H1 (cell line): Measurements from ENCODE around the gene UMPS. TPM values are rescaled to one million over a fixed set of nuclear protein-coding genes. Genes with fewer than 3 reads are reported as not detected.

Experiments used
- CTCF ChIA-PET: fragments of 300-600 bp; sonication (Branson Sonifier 250); formaldehyde crosslinking; loops from one replicate; lab custom pipeline; 2021; ENCODE audit not compliant: partially characterized antibody; lab: Charles Lee
- POLR2A ChIA-PET: fragments of 300-600 bp; sonication (Branson Sonifier 250); formaldehyde crosslinking; loops from one replicate; lab custom pipeline; 2021; ENCODE audit warnings: inconsistent platforms; ENCODE audit not compliant: partially characterized antibody; lab: Charles Lee
- DNase-seq, 2 experiments: peaks; one replicate each; pipeline versions ENCODE4 v3.0.0 to v3.0.0-alpha.2; 2010 to 2022; ENCODE audit warnings: low spot score in 2 of 2, low read depth in 1 of 2, mixed read lengths in 1 of 2
- FAIRE-seq: peaks from 2 replicates; lab custom pipeline; 2011; peaks lifted over from hg19 to GRCh38; lab: Jason Lieb, UNC
- H2AFZ ChIP-seq: 2 replicates; pipeline ENCODE4 v1.8.1; 2012; ENCODE audit warnings: low read length, inconsistent platforms
- H2AK5ac ChIP-seq: 2 replicates; pipeline ENCODE4 v1.6.1; 2013; ENCODE audit warnings: low read depth, low read length
- H2BK120ac ChIP-seq: replicated peaks from 2 replicates; pipeline ENCODE3; 2013; ENCODE audit warnings: low read depth, low read length, inconsistent platforms
- H2BK12ac ChIP-seq: 2 replicates; pipeline ENCODE4 v1.6.1; 2013; ENCODE audit warnings: low read depth, low read length
- H2BK15ac ChIP-seq: 2 replicates; pipeline ENCODE4 v1.6.1; 2013; ENCODE audit warnings: low read length
- H2BK20ac ChIP-seq: 2 replicates; pipeline ENCODE4 v1.6.1; 2013; ENCODE audit warnings: low read length
- H2BK5ac ChIP-seq: 2 replicates; pipeline ENCODE4 v1.6.1; 2013; ENCODE audit warnings: low read depth, low read length
- H3K14ac ChIP-seq: 2 replicates; pipeline ENCODE4 v1.6.1; 2013; ENCODE audit warnings: inconsistent platforms; ENCODE audit not compliant: insufficient read length
- H3K18ac ChIP-seq: 2 replicates; pipeline ENCODE4 v1.6.1; 2013; ENCODE audit warnings: low read length; ENCODE audit errors: extremely low read depth
- H3K23ac ChIP-seq: 2 replicates; pipeline ENCODE4 v1.6.1; 2013; ENCODE audit warnings: inconsistent platforms; ENCODE audit not compliant: insufficient read length
- H3K23me2 ChIP-seq: 2 replicates; pipeline ENCODE4 v1.6.1; 2013; ENCODE audit warnings: low read depth, low read length
- H3K27ac ChIP-seq: 2 replicates; pipeline ENCODE4 v1.6.1; 2011; ENCODE audit warnings: low read depth, low read length, inconsistent platforms
- H3K27me3 ChIP-seq, 4 experiments: replicated peaks in 1 of 4; 1 replicate in 1 of 4; 2 replicates in 3 of 4; pipeline versions ENCODE4 v1.6.1 to v1.8.1; 2011 to 2013; ENCODE audit warnings: low read length in 3 of 4, mild to moderate bottlenecking in 3 of 4, inconsistent platforms in 2 of 4, mixed read lengths in 2 of 4, moderate library complexity in 1 of 4; ENCODE audit not compliant: control insufficient read depth in 3 of 4, insufficient read depth in 3 of 4; ENCODE audit errors: extremely low read depth in 1 of 4
- H3K36me3 ChIP-seq, 4 experiments: 2 replicates each; pipeline versions ENCODE4 v1.6.1 to v1.8.1; 2011 to 2013; ENCODE audit warnings: mild to moderate bottlenecking in 4 of 4, low read length in 3 of 4, moderate library complexity in 2 of 4, control low read depth in 1 of 4, inconsistent platforms in 1 of 4; ENCODE audit not compliant: insufficient read depth in 4 of 4, control insufficient read depth in 2 of 4
- H3K4ac ChIP-seq: replicated peaks from 2 replicates; pipeline ENCODE3; 2013; ENCODE audit warnings: low read length, low read depth, mixed read lengths, inconsistent platforms; ENCODE audit not compliant: insufficient read length
- H3K4me1 ChIP-seq, 4 experiments: replicated peaks in 1 of 4; 1 replicate in 1 of 4; 2 replicates in 3 of 4; pipeline versions ENCODE4 v1.6.1 to v1.8.1; 2011 to 2013; ENCODE audit warnings: low read length in 3 of 4, inconsistent platforms in 2 of 4, mixed read lengths in 1 of 4; ENCODE audit not compliant: insufficient read depth in 4 of 4, control insufficient read depth in 3 of 4
- H3K4me2 ChIP-seq, 2 experiments: 2 replicates each; pipeline versions ENCODE4 v1.6.1 to v1.8.1; 2011 to 2013; ENCODE audit warnings: low read depth in 2 of 2, low read length in 2 of 2, control low read depth in 1 of 2, inconsistent platforms in 1 of 2, mild to moderate bottlenecking in 1 of 2; ENCODE audit not compliant: insufficient read depth in 1 of 2
- H3K4me3 ChIP-seq, 4 experiments: fragments of 200-600, 300-600 bp in 1 of 4; sonication (generic), shearing (Covaris generic), sonication (Bioruptor Twin) in 1 of 4; 2 replicates each; pipeline versions ENCODE4 v1.5.1 to v1.8.1; 2011 to 2016; ENCODE audit warnings: low read length in 4 of 4, low read depth in 3 of 4, control low read depth in 2 of 4, inconsistent platforms in 2 of 4, mild to moderate bottlenecking in 2 of 4, mixed read lengths in 1 of 4, moderate library complexity in 1 of 4; ENCODE audit not compliant: insufficient read depth in 2 of 4; ENCODE audit errors: extremely low read depth in 1 of 4
- H3K56ac ChIP-seq: replicated peaks from 2 replicates; pipeline ENCODE3; 2013; ENCODE audit warnings: low read depth, mild to moderate bottlenecking, mixed read lengths, low read length, inconsistent platforms; ENCODE audit not compliant: insufficient read length
- H3K79me1 ChIP-seq: 2 replicates; pipeline ENCODE4 v1.6.1; 2013; ENCODE audit warnings: low read depth, low read length, control low read depth
- H3K79me2 ChIP-seq, 2 experiments: 2 replicates each; pipeline versions ENCODE4 v1.6.1 to v1.8.1; 2012 to 2013; ENCODE audit warnings: low read length in 2 of 2, mild to moderate bottlenecking in 2 of 2, inconsistent platforms in 1 of 2; ENCODE audit not compliant: insufficient read depth in 2 of 2, control insufficient read depth in 1 of 2
- H3K9ac ChIP-seq, 4 experiments: replicated peaks in 1 of 4; 1 replicate in 1 of 4; 2 replicates in 3 of 4; pipeline versions ENCODE4 v1.6.1 to v1.8.1; 2011 to 2013; ENCODE audit warnings: low read depth in 3 of 4, low read length in 3 of 4, control low read depth in 2 of 4, mild to moderate bottlenecking in 2 of 4, moderate library complexity in 2 of 4, inconsistent platforms in 1 of 4; ENCODE audit errors: extremely low read depth in 1 of 4
- H3K9me3 ChIP-seq, 2 experiments: 2 replicates each; pipeline versions ENCODE4 v1.6.1 to v1.8.1; 2012 to 2013; ENCODE audit warnings: mild to moderate bottlenecking in 2 of 2, moderate library complexity in 2 of 2, control low read depth in 1 of 2, inconsistent platforms in 1 of 2, low read depth in 1 of 2, low read length in 1 of 2, mixed read lengths in 1 of 2; ENCODE audit not compliant: insufficient read depth in 2 of 2
- H4K20me1 ChIP-seq, 2 experiments: replicated peaks in 1 of 2; 2 replicates each; pipeline versions ENCODE3 to v1.8.1; 2011 to 2013; ENCODE audit warnings: inconsistent platforms in 2 of 2, low read length in 2 of 2, mild to moderate bottlenecking in 1 of 2; ENCODE audit not compliant: insufficient read depth in 2 of 2, control insufficient read depth in 1 of 2
- H4K5ac ChIP-seq: 2 replicates; pipeline ENCODE4 v1.6.1; 2013; ENCODE audit warnings: low read length, low read depth, mixed read lengths, inconsistent platforms; ENCODE audit not compliant: insufficient read length
- H4K8ac ChIP-seq: 2 replicates; pipeline ENCODE4 v1.8.0; 2013; ENCODE audit warnings: mild to moderate bottlenecking, moderate library complexity, low read length, inconsistent platforms; ENCODE audit not compliant: insufficient read depth; ENCODE audit errors: extremely low read depth
- H4K91ac ChIP-seq: replicated peaks from 2 replicates; pipeline ENCODE3; 2013; ENCODE audit warnings: low read length, mixed read lengths, inconsistent platforms; ENCODE audit not compliant: insufficient read length
- BCL11A ChIP-seq, 2 experiments: IDR thresholded peaks; one replicate each; pipeline ENCODE4 v1.6.1; 2011; ENCODE audit warnings: low read depth in 2 of 2, low read length in 2 of 2, mild to moderate bottlenecking in 2 of 2
- CHD1 ChIP-seq: IDR thresholded peaks from 2 replicates; pipeline ENCODE4 v1.6.1; 2012; ENCODE audit warnings: low read depth, low read length, improper control_type of control experiment
- CREB1 ChIP-seq: IDR thresholded peaks from 2 replicates; pipeline ENCODE4 v1.6.1; 2012; ENCODE audit warnings: inconsistent platforms
- GTF2F1 ChIP-seq: IDR thresholded peaks from 2 replicates; pipeline ENCODE4 v1.6.1; 2012; ENCODE audit warnings: low read depth, low read length, improper control_type of control experiment, borderline replicate concordance
- HDAC6 ChIP-seq: IDR thresholded peaks from one replicate; pipeline ENCODE4 v1.7.1; 2012; ENCODE audit warnings: low read depth, mild to moderate bottlenecking, inconsistent platforms, low read length, moderate library complexity
- JUND ChIP-seq: IDR thresholded peaks from 2 replicates; pipeline ENCODE4 v1.6.1; 2011; ENCODE audit warnings: mild to moderate bottlenecking, improper control_type of control experiment, low read length
- KDM4A ChIP-seq: IDR thresholded peaks from one replicate; pipeline ENCODE4 v1.7.1; 2012; ENCODE audit warnings: low read depth, mild to moderate bottlenecking, moderate library complexity, low read length, inconsistent platforms; ENCODE audit not compliant: severe bottlenecking
- SIN3A ChIP-seq, 2 experiments: IDR thresholded peaks in 1 of 2; conservative IDR thresholded peaks in 1 of 2; 2 replicates each; pipeline ENCODE4 v1.6.1; 2011 to 2012; ENCODE audit warnings: low read length in 2 of 2, improper control_type of control experiment in 1 of 2, low read depth in 1 of 2, mild to moderate bottlenecking in 1 of 2
- SP4 ChIP-seq: IDR thresholded peaks from 2 replicates; pipeline ENCODE4 v1.6.1; 2012; ENCODE audit warnings: low read length, inconsistent platforms
- TAF1 ChIP-seq: IDR thresholded peaks from 2 replicates; pipeline ENCODE4 v1.6.1; 2011; ENCODE audit warnings: mild to moderate bottlenecking, low read depth, low read length
- TBP ChIP-seq: IDR thresholded peaks from 2 replicates; pipeline ENCODE4 v1.6.1; 2011; ENCODE audit warnings: low read depth, low read length, improper control_type of control experiment
- USF2 ChIP-seq: IDR thresholded peaks from 2 replicates; pipeline ENCODE4 v1.6.1; 2011; ENCODE audit warnings: low read length, improper control_type of control experiment
- ZNF274 ChIP-seq: IDR thresholded peaks from 2 replicates; pipeline ENCODE4 v1.7.0; 2012; ENCODE audit warnings: low read length, borderline replicate concordance; ENCODE audit errors: extremely low read depth
- WGBS, 2 experiments: shearing (Covaris generic) in 1 of 2; methylation state at CpG; one replicate each; pipeline versions ENCODE4 v1.1.6 to v1.1.7; 2013 to 2015; ENCODE audit warnings: low lambda C conversion rate in 2 of 2, mixed read lengths in 2 of 2, inconsistent platforms in 1 of 2, low coverage in 1 of 2, missing lambda C conversion rate in 1 of 2; ENCODE audit not compliant: insufficient replicate concordance in 2 of 2, insufficient coverage in 1 of 2, insufficient read length in 1 of 2; ENCODE audit errors: extremely low coverage in 1 of 2, missing lambda C conversion rate in 1 of 2; 5-methylcytosine and 5-hydroxymethylcytosine counted together
- polyA plus RNA-seq, 7 experiments: library from polyadenylated mRNA; depleted of rRNA in 3 of 7; stranded (reverse) in 5 of 7; unstranded in 2 of 7; fragments of >200 nt in 5 of 7; fragments of 200-250 nt in 2 of 7; gene quantifications; 1 replicate in 5 of 7; 2 replicates in 1 of 7; 4 replicates in 1 of 7; pipeline versions ENCODE4 v1.2.1 to v1.2.3, GENCODE V29; 2011 to 2013; ENCODE audit warnings: missing spikeins in 2 of 7, mixed read lengths in 2 of 7
- total RNA-seq: library from RNA; stranded (reverse); fragmentation: NEBNext Ultra II Directional; extraction: Animal tissue kit (Norgen Biotek cat#: 25700); gene quantifications from 2 replicates; pipeline ENCODE4 v1.2.1, GENCODE V29; 2021

Gene UMPS
- total and polyA plus RNA-seq, 2 of the 8 experiments (the other 6 are each of a cell fraction or from before 2014, with no cell fraction given), result 32.8 to 59.0 TPM

GRCh38 chr3:124714223-124714853, 15.9 kb upstream of the UMPS start:
- no peak for FAIRE-seq
- Histone ChIP-seq H3K79me2 (no peaks in the 10 kb centered on the region), H3K56ac (no peak overlapping the region), H2AFZ (no peak overlapping the region), H2BK20ac (no peak overlapping the region), H3K79me1 (no peaks in the 10 kb centered on the region), H3K27me3 (no peaks in the 10 kb centered on the region), H2BK15ac (no peak overlapping the region), H2BK12ac (no peak overlapping the region; the same call in 1 of the 2 replicates), H4K91ac (no peak overlapping the region), H3K4ac (no peak overlapping the region), H3K14ac (no peak overlapping the region), H3K23ac (no peak overlapping the region), H3K4me3 (no peak overlapping the region), H3K9me3 (no peaks in the 10 kb centered on the region), H2AK5ac (no peak overlapping the region), H4K8ac (no peak overlapping the region), H3K4me1 (no peaks in the 10 kb centered on the region), H3K4me2 (no peak overlapping the region), H3K36me3 (no peaks in the 10 kb centered on the region), H3K23me2 (no peaks in the 10 kb centered on the region), H3K27ac (no peak overlapping the region), H2BK120ac (no peak overlapping the region), H4K20me1 (no peaks in the 10 kb centered on the region), H2BK5ac (no peak overlapping the region), H3K18ac (no peak overlapping the region), H4K5ac (no peak overlapping the region), H3K9ac (no peak overlapping the region)
- CTCF ChIA-PET, result interaction anchor here (0.6 to 0.7 kb wide), 2 partner anchors 14 to 1690 kb away, joined by 3 to 5 read pairs; no protein-coding TSS in a partner anchor
- WGBS, 2 experiments, result 88% methylated on average over 11 of the region's 11 CpGs; no CpG with 5 or more reads in 1 of the 2 experiments
- no peak for DNase-seq
- POLR2A ChIA-PET, result interaction anchor here (0.9 kb wide), 1 partner anchor 171 kb away, joined by 3 read pairs; no protein-coding TSS in a partner anchor
- TF ChIP-seq CHD1 (no peak), GTF2F1 (no peak), CREB1 (no peak), SIN3A (conservative IDR thresholded peaks at IDR 0.05 in 1 of 2, IDR thresholded peaks at IDR 0.05 in 1 of 2; ENCODE audit: low read depth in 1 of 2, low read length in 2 of 2) (no peak), KDM4A (no peak), HDAC6 (no peak), ZNF274 (no peak), JUND (no peak), BCL11A (IDR thresholded peaks at IDR 0.05; ENCODE audit: low read depth in 2 of 2, low read length in 2 of 2) (no peak), SP4 (no peak), TAF1 (no peak), USF2 (no peak), TBP (no peak)
